ENCODE results near the gene HRAS. TPM values are rescaled to one million over a fixed set of nuclear protein-coding genes. Genes with fewer than 3 reads are reported as not detected.

The HRAS gene
- total RNA-seq, 5 donors from 2014 or later (not counting 1 experiment from before 2014, with no cell fraction given) = 27.6 to 53.4 (median 47.6) TPM

DNA sequence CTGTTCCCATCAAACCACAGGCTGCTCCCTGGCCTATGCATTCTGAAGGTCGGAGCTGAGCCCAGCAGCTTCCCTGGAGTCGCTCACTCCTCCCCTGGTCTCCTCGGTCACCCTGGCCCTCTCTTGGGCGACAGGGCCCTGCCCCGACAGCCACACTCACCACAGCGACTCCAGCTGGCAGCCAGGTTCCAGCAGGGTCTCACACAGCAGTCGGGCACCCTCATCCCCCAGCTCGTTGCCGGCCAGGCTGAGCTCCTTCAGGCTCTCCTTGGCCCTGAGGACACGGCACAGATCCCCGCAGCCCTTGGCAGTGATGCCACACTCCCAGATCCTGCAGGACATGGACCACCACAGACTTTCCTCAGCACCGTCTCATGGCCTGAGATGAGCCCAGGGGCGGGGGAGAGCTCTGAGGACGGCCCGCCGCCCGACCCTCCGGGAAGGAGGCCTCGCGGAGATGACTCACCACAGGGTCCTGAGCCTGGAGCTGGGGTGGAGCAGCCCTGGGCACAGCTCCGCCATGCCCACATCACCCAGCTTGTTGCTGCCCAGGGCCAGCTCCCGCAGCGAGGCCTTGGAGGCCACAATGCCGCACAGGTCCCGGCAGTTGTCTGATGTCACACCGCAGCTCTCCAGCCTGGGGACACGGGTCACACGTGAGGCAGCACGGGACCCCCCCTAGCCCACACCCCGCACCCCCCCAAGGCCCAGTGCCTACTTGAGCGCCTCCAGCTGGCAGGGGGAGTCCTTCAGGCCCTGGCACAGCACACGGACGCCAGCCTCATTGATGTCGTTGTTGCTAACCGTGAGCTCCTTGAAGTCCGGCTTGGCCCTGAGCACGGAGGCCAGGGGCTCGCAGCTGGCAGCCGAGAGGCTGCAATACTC is 36.8 kb downstream of the HRAS start:
- Mint-ChIP-seq H3K27me3 (no peaks in the 10 kb centered on the region), H3K36me3 (peaks cover 30% of the 10 kb centered on the region), H3K27ac (no peak overlapping the region), H3K4me3 (no peak overlapping the region), H3K4me1 (peaks cover 6 to 21% (median 11%) of the 10 kb centered on the region in 3 donors), H3K9me3 (no peaks in the 10 kb centered on the region)
- DNase-seq = no peak
- peaks cover 30 to 67% of the 10 kb centered on the region in 2 donors for H3K36me3 ChIP-seq (ENCODE audit: control insufficient read depth in 2 of 2, extremely low read depth in 1 of 2, insufficient read depth in 1 of 2, low read length in 1 of 2)
- no peaks in the 10 kb centered on the region for H3K9me3 ChIP-seq
- H3K4me3 ChIP-seq (ENCODE audit: control insufficient read depth in 1 of 2, extremely low read depth in 1 of 2, low read length in 1 of 2) = no peak overlapping the region
- no peaks in the 10 kb centered on the region for H3K27me3 ChIP-seq (replicated peaks in 1 of 2; ENCODE audit: control insufficient read depth in 2 of 2, extremely low read depth in 1 of 2, insufficient read depth in 2 of 2, low read length in 1 of 2)
- H3K4me1 ChIP-seq (ENCODE audit: control insufficient read depth in 1 of 2, extremely low read depth in 1 of 2, insufficient read depth in 2 of 2, low read length in 2 of 2) = peaks cover 0 to 5% of the 10 kb centered on the region in 2 experiments
- H3K27ac ChIP-seq (ENCODE audit: low read length) = no peak overlapping the region
- WGBS (ENCODE audit: insufficient coverage) = 95% methylated on average over 39 of the region's 39 CpGs
- no peak for ATAC-seq (replicated peaks in 1 of 4)
- ChIA-PET CTCF (no interaction called here), POLR2A (interaction anchor here in 1 of 2 donors (0.5 kb wide), 1 partner anchor 175 kb away, joined by 3 read pairs; no protein-coding TSS in a partner anchor)

DNA sequence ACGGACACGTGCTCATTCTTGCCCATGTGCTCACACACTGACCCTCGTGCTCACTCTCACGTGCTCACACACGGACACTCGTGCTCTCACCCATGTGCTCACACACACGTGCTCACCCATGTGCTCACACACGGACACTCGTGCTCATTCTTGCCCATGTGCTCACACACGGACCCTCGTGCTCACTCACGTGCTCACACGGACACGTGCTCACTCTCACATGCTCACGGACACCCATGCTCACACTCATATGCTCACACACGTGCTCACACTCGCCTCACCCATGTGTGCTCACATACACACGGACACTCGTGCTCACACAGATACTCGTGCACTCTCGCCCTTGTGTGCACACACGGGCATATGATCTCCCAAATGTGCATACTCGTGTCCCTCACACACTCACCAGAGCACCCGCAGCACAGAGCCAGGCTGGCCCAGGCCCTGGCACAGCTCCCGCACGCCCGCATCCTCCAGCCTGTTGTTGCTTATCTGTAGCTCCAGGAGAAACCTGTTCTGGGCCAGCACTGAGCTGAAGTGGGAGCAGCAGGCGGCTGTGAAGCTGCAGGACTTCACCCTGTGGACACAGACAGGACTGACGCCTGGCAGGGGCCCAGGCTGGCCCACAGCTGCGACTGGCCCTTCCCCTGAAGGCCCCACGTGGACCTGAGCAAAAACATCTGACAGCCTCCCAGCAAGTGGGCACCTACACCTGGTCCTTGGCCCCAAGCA is 37.6 kb downstream of the HRAS start:
- ChIA-PET CTCF (no interaction called here), POLR2A (no interaction called here)

DNA sequence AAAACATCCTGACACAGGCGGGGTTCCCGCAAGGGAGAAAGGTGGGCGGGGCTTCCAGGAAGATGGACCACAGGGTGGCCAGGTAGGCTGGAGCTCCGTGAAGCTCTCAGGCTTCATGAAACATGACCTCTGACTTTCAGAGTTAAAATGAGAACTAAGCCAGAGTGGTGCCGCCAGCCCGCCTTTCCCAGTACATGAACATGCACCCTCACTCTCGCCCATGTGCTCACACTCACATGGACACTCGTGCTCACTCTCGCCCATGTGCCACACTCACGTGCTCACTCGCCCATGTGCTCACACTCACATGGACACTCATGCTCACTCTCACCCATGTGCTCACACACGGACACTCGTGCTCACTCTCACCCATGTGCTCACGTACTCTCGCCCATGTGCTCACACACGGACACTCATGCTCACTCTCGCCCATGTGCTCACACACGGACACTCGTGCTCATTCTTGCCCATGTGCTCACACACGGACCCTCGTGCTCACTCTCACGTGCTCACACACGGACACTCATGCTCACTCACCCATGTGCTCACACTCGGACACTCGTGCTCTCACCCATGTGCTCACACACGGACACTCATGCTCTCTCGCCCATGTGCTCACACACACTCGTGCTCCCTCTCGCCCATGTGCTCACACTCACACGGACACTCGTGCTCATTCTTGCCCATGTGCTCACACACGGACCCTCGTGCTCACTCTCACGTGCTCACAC is 38.4 kb downstream of the HRAS start:
- Mint-ChIP-seq H3K36me3 (peaks cover 33% of the 10 kb centered on the region), H3K27me3 (no peaks in the 10 kb centered on the region), H3K27ac (peak overlapping the region in 1 of 2 donors; percentile 39), H3K4me1 (peaks cover 0 to 13% (median 11%) of the 10 kb centered on the region in 3 donors), H3K9me3 (no peaks in the 10 kb centered on the region), H3K4me3 (no peak overlapping the region)
- H3K9me3 ChIP-seq = no peaks in the 10 kb centered on the region
- peaks cover 30 to 68% of the 10 kb centered on the region in 2 donors for H3K36me3 ChIP-seq (ENCODE audit: control insufficient read depth in 2 of 2, extremely low read depth in 1 of 2, insufficient read depth in 1 of 2, low read length in 1 of 2)
- no peak for DNase-seq
- H3K27me3 ChIP-seq (replicated peaks in 1 of 2; ENCODE audit: control insufficient read depth in 2 of 2, extremely low read depth in 1 of 2, insufficient read depth in 2 of 2, low read length in 1 of 2) = no peaks in the 10 kb centered on the region
- H3K4me1 ChIP-seq (ENCODE audit: control insufficient read depth in 1 of 2, extremely low read depth in 1 of 2, insufficient read depth in 2 of 2, low read length in 2 of 2) = no peaks in the 10 kb centered on the region
- no peak for ATAC-seq (replicated peaks in 1 of 4)
- 96% methylated on average over 34 of the region's 34 CpGs for WGBS (ENCODE audit: insufficient coverage)
- ChIA-PET CTCF (no interaction called here), POLR2A (no interaction called here)
- no peak overlapping the region for H3K4me3 ChIP-seq (ENCODE audit: control insufficient read depth in 1 of 2, extremely low read depth in 1 of 2, low read length in 1 of 2)
- no peak overlapping the region for H3K27ac ChIP-seq (ENCODE audit: low read length)

More for the DNA sequence above, 37.6 kb downstream of the HRAS start:
- Histone ChIP-seq H3K9me3 (no peaks in the 10 kb centered on the region), H3K36me3 (ENCODE audit: control insufficient read depth in 2 of 2, extremely low read depth in 1 of 2, insufficient read depth in 1 of 2, low read length in 1 of 2) (peaks cover 30 to 68% of the 10 kb centered on the region in 2 donors), H3K4me3 (ENCODE audit: control insufficient read depth in 1 of 2, extremely low read depth in 1 of 2, low read length in 1 of 2) (no peak overlapping the region), H3K4me1 (ENCODE audit: control insufficient read depth in 1 of 2, extremely low read depth in 1 of 2, insufficient read depth in 2 of 2, low read length in 2 of 2) (no peaks in the 10 kb centered on the region), H3K27me3 (replicated peaks in 1 of 2; ENCODE audit: control insufficient read depth in 2 of 2, extremely low read depth in 1 of 2, insufficient read depth in 2 of 2, low read length in 1 of 2) (no peaks in the 10 kb centered on the region), H3K27ac (ENCODE audit: low read length) (no peak overlapping the region)
- DNase-seq = no peak
- WGBS (ENCODE audit: insufficient coverage) = 98% methylated on average over 28 of the region's 31 CpGs
- H3K36me3 Mint-ChIP-seq = peaks cover 30% of the 10 kb centered on the region
- no peaks in the 10 kb centered on the region for H3K27me3 Mint-ChIP-seq
- no peaks in the 10 kb centered on the region for H3K9me3 Mint-ChIP-seq
- no peak overlapping the region for H3K4me3 Mint-ChIP-seq
- no peak overlapping the region for H3K27ac Mint-ChIP-seq
- H3K4me1 Mint-ChIP-seq = peaks cover 1 to 16% (median 11%) of the 10 kb centered on the region in 3 donors
- no peak for ATAC-seq (replicated peaks in 1 of 4)

DNA sequence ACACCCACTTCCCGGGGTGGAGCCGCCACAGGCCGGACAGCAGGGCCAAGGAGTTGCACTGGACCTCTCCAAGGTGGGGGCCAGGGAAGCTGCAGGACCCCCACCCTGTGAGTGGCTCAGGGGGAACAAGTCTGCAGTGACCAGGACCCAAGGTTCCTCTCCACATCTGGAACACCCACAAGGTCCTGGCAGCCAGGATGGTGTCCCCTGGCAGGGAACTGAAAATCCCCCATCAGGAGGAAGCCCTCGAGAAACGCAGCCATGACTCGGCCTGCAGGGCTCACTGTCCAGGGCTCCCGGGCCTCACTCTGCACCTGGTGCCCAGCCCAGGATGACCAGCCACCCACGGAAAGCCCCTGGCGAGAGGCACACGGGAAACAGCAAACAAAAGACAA is 39.8 kb downstream of the HRAS start:
- Mint-ChIP-seq H3K27ac (no peak overlapping the region), H3K27me3 (no peaks in the 10 kb centered on the region), H3K4me1 (peaks cover 0 to 7% (median 6%) of the 10 kb centered on the region in 3 donors), H3K36me3 (peaks cover 32% of the 10 kb centered on the region), H3K9me3 (no peaks in the 10 kb centered on the region), H3K4me3 (no peak overlapping the region)
- Histone ChIP-seq H3K4me1 (ENCODE audit: control insufficient read depth in 1 of 2, extremely low read depth in 1 of 2, insufficient read depth in 2 of 2, low read length in 2 of 2) (no peaks in the 10 kb centered on the region), H3K4me3 (ENCODE audit: control insufficient read depth in 1 of 2, extremely low read depth in 1 of 2, low read length in 1 of 2) (no peak overlapping the region), H3K27me3 (replicated peaks in 1 of 2; ENCODE audit: control insufficient read depth in 2 of 2, extremely low read depth in 1 of 2, insufficient read depth in 2 of 2, low read length in 1 of 2) (no peaks in the 10 kb centered on the region), H3K36me3 (ENCODE audit: control insufficient read depth in 2 of 2, extremely low read depth in 1 of 2, insufficient read depth in 1 of 2, low read length in 1 of 2) (peaks cover 26 to 58% of the 10 kb centered on the region in 2 donors), H3K27ac (ENCODE audit: low read length) (no peak overlapping the region), H3K9me3 (no peaks in the 10 kb centered on the region)
- CTCF ChIA-PET = no interaction called here
- DNase-seq (no peak), ATAC-seq (replicated peaks in 1 of 4) (no peak)
- 90% methylated on average over 7 of the region's 10 CpGs for WGBS (ENCODE audit: insufficient coverage)
- POLR2A ChIA-PET = no interaction called here

DNA sequence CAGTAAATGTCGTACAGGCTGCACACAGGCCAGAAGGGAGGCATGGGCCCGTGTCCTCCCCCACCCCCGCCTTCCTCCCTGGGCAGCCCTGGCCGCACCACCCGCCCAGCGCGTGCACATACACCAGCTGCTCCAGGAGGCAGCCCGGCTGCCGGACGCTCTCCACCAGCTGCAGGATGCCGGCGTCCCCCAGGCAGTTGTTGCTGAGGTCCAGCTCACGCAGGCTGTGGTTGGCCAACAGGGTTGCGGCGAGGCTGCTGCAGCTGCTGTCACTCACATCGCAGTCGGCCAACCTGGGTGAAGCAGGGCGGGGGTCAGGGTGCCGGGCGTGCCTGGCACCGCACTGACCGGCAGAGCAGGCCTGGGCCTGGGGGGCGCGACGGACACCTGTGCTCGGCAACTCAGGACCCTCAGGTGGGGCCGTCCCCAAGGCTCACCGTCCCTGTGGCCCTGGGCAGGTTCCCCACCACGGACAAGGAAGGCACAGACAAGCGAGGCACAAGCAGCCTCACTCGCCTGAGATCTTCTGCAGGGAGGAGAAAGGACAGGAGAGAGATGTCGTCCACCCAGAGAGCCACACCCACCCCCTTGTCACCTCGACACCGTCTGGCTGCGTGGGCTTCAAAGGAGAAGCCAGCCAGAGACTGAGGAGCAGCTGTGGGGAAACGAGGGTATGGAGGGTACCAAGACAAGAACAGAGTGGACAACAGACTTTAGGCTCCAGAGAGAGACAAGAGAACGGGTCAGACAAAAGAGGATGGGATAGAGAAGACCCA is 40.4 kb downstream of the HRAS start:
- Mint-ChIP-seq H3K27ac (peak overlapping the region in 1 of 2 donors; percentile 27), H3K4me3 (no peak overlapping the region), H3K4me1 (peaks cover 0 to 7% (median 6%) of the 10 kb centered on the region in 3 donors), H3K36me3 (peaks cover 32% of the 10 kb centered on the region), H3K9me3 (no peaks in the 10 kb centered on the region), H3K27me3 (no peaks in the 10 kb centered on the region)
- ATAC-seq (replicated peaks in 1 of 4) (no peak), DNase-seq (no peak)
- ChIA-PET CTCF (no interaction called here), POLR2A (no interaction called here)
- Histone ChIP-seq H3K36me3 (ENCODE audit: control insufficient read depth in 2 of 2, extremely low read depth in 1 of 2, insufficient read depth in 1 of 2, low read length in 1 of 2) (peaks cover 30 to 53% of the 10 kb centered on the region in 2 donors), H3K27ac (ENCODE audit: low read length) (no peak overlapping the region), H3K27me3 (replicated peaks in 1 of 2; ENCODE audit: control insufficient read depth in 2 of 2, extremely low read depth in 1 of 2, insufficient read depth in 2 of 2, low read length in 1 of 2) (no peaks in the 10 kb centered on the region), H3K9me3 (no peaks in the 10 kb centered on the region), H3K4me1 (ENCODE audit: control insufficient read depth in 1 of 2, extremely low read depth in 1 of 2, insufficient read depth in 2 of 2, low read length in 2 of 2) (no peaks in the 10 kb centered on the region), H3K4me3 (ENCODE audit: control insufficient read depth in 1 of 2, extremely low read depth in 1 of 2, low read length in 1 of 2) (no peak overlapping the region)
- WGBS (ENCODE audit: insufficient coverage) = 92% methylated on average over 26 of the region's 37 CpGs
